ENCODE results near the gene ARID1B.

ARID1B gene

GRCh38 chr6:157017022-157017421 is 239.8 kb downstream of the ARID1B start:
- DNase-seq (ENCODE audit: low read depth in 3 of 3, low spot score in 1 of 3) = no peak

- DNase-seq (ENCODE audit: low read depth in 3 of 3, low spot score in 1 of 3) = no peak
Measured at GRCh38 chr6:157017861-157018260, 240.7 kb downstream of the ARID1B start.

DNA sequence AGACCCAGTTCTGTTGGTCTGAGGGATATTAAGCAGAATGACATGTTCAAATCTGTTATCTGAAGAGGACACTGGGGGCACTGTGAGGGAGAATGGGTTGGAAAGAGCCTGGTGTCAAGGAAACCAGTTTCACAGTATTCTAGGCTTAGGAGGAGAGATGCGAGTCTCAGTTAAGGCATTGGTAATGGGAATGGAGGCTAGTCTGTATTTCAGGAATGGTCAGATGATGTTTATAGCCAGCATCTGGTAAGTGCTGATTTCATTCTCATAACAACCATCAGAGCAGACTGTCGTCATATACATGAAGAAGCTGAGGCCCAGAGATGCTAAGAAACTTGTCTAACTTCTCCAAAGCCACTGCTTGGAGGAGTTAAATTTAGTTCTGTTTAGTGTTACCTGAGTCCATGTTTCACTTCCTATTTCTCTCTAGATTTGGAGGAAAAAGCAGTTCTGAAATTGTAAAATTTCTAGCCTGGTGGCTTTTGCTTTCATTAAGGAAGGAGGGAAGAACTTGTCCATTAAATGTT is 242.0 kb downstream of the ARID1B start:
- no peak for DNase-seq (ENCODE audit: low read depth in 3 of 3, low spot score in 1 of 3)

GRCh38 chr6:157019733-157020132 is 242.6 kb downstream of the ARID1B start:
- no peak for DNase-seq (ENCODE audit: low read depth in 3 of 3, low spot score in 1 of 3)

GRCh38 chr6:157020398-157020797 is 243.2 kb downstream of the ARID1B start:
- no peak for DNase-seq (ENCODE audit: low read depth in 3 of 3, low spot score in 1 of 3)

DNA sequence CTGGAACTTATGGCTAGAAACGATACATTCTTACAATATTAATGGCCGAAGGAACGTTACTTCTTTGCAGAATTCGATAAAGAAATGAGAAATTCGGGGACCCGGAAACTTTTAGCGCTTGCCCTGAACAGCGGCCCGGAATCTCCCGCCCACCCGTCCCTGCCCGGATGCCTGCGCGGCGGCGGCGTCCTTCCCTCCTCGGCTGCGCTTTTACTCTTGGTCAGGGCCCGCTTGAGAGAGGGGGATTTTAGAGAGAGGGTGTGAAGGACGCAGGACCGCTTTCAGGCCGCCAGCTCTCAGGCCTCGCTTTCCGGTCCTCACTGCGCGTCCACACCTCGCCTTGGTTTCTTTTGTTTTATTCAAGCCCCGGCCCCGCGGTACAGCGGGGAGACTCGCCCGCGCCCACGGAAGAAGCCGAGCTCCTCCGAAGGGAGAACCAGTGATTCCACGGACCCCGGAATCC is 243.7 kb downstream of the ARID1B start:
- peak in 2 of 3 donors; percentile 23 to 43 for DNase-seq (ENCODE audit: low read depth in 3 of 3, low spot score in 1 of 3)

GRCh38 chr6:157021344-157021992 is 244.3 kb downstream of the ARID1B start:
- peak; percentile 68 to 80 (median 75) for DNase-seq (ENCODE audit: low read depth in 3 of 3, low spot score in 1 of 3)

DNA sequence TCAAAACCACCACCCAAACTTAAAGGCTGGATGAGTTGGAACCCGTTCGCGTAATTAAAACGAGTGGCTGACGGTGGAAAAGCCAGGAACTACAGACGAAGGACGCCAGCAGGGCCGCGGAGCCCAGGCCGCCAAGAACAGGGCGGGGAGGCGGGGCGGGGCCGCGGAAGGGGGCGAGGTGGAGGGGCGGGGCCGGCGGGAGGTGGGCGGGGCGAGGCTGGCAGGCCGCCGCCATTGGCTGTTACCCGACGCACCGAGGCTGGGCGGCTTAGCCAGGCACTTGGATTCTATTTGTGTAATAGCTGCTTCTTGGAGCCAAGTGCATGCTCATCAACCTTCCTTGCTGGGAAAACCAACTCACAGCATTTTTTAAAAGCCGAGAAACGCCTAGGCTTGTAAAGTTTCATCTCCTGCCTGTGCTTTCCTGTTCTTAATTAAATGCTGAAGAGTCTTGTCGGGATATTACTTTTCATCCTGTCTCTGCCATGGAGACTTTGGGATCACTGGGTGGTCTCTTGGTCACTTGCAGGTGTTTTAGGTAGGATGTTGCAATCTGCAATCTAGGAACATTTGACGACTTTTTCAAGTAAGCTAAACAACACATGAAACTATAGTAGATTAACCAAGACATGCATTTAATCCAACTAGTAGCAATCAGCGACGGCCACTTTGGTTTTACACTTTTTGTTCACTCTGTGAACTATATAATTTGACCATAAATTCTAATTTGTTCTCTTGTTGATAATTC is 245.0 kb downstream of the ARID1B start:
- peak; percentile 53 to 80 (median 74) for DNase-seq (ENCODE audit: low read depth in 3 of 3, low spot score in 1 of 3)

- DNase-seq (ENCODE audit: low read depth in 3 of 3, low spot score in 1 of 3) = no peak
Measured at GRCh38 chr6:157023958-157024357, 246.8 kb downstream of the ARID1B start.

- DNase-seq (ENCODE audit: low read depth in 3 of 3, low spot score in 1 of 3) = no peak
Measured at GRCh38 chr6:157024745-157025144, 247.6 kb downstream of the ARID1B start.

GRCh38 chr6:157025437-157025836 is 248.3 kb downstream of the ARID1B start:
- no peak for DNase-seq (ENCODE audit: low read depth in 3 of 3, low spot score in 1 of 3)

- DNase-seq (ENCODE audit: low read depth in 3 of 3, low spot score in 1 of 3) = no peak
Measured at GRCh38 chr6:157029980-157030690, 253.0 kb downstream of the ARID1B start.

DNA sequence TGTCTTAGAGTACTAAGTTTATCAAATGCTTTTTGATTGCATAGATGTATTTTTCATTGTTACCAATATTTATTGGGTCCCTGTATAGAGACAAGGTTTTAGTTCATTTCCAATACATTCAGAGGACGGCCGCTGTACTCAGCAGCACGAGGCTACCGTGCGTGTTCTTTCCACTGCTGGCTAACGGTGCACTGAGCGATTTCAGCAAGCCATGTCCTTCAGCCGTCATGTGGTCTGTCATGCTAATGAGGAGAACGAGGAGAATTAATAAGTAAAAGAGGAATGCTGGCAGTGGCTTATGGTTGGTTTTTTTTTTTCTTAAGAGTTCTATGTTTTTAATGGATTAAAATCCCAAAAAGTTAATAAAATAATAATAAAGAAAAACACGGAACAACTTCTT is 253.6 kb downstream of the ARID1B start:
- no peak for DNase-seq (ENCODE audit: low read depth in 3 of 3, low spot score in 1 of 3)

DNA sequence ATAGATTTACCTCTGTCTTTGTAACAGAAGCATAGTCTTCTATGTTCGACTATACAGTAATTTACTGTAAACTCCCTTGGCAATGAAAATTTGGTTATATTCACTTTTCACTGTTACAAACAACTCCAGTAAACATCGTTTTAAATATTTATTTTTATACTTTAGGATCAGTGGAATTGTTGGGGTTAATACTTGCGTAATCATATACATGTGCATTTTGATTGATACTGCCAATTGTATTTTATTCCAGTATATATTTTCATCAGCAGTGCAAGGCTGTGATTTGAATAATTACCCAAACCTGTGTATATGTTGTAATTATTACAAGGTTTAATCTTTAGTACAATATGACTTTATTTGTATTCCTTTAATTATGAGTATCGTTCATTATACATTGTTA is 255.7 kb downstream of the ARID1B start:
- DNase-seq (ENCODE audit: low read depth in 3 of 3, low spot score in 1 of 3) = no peak

GRCh38 chr6:157033428-157034140 is 256.4 kb downstream of the ARID1B start:
- no peak for DNase-seq (ENCODE audit: low read depth in 3 of 3, low spot score in 1 of 3)

DNA sequence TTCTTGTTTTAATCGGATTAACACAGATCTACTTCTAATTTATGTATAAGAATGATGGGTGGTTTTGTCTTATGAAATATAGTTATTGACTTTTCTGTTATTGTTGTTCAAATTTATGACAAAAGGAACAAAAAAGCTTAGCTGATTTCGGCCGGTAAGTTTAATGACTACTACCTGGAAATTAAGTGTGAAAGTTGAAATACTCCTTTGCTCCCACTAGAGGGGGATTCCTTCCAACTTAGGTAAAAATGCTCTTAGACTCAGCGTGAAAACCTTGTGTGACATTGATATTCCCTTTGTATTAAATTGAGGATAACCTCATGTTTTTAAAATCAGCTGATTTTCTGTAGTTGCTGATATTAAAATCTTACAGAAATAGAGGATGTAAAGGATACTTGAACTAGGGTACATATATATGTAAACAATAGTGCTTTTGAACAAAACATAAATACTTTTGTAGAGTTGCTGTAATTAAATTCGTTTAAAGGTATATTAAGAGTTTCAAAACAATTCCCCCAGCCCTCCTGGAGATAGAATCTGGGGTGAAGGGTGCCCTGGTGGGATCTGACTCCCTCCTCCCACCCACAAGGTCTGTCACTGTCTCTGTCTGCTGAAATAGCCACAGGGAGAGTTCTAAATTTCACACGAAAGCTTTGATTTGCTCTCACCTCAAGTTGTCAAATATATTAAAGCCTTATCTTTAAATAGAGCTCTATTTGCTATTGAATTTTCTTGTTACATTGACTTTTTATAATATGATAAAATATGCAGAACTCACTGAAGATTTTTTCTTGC is 257.5 kb downstream of the ARID1B start:
- DNase-seq (ENCODE audit: low read depth in 3 of 3, low spot score in 1 of 3) = no peak

DNA sequence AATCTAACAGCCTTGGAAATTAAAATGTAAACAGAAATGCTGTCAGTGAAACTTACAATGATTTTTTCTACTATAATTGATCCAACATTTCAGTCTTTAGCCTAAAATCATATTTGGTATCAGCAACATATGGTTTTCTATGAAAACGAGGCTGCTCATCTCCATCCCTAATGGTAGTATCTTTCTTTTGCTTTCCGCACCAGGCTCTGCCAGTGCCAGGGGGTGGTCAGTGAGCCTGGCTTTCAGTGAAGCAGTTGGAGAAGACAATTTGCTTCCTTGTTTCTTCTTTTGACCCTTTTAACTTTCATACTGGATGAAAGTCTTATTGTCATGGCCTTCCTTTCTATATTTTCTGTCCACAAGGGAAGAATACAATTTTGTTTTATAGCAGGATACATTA is 258.4 kb downstream of the ARID1B start:
- DNase-seq (ENCODE audit: low read depth in 3 of 3, low spot score in 1 of 3) = no peak

- no peak for DNase-seq (ENCODE audit: low read depth in 3 of 3, low spot score in 1 of 3)
Measured at GRCh38 chr6:157036245-157036711, 259.1 kb downstream of the ARID1B start.

DNA sequence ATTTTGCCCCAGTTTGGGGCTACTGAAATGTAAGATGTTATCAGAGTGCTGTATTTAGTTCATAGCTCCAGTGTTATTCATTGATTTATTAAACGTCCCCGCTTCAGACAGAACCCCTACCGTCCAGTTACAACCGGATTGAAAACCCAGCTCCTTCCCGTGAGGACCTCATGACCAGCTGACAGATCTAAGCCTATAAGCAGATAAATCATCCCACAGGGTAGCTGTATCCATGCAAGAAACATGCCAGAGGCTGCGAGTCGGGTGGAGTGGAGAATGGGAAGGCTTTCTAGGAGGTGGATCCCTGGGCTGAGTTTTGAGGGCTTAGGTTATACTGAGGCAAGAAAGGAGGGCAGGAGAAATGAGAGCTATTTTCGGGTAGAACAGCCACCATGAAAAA is 260.0 kb downstream of the ARID1B start:
- no peak for DNase-seq (ENCODE audit: low read depth in 3 of 3, low spot score in 1 of 3)

GRCh38 chr6:157038610-157039009 is 261.4 kb downstream of the ARID1B start:
- no peak for DNase-seq (ENCODE audit: low read depth in 3 of 3, low spot score in 1 of 3)
